K562 (cell line): ENCODE data around the gene C1QC. TPM values are rescaled to one million over a fixed set of nuclear protein-coding genes. Genes with fewer than 3 reads are reported as not detected.

ENCODE experiments used
- ATAC-seq: fragments of 200-7000 bp; cut with Tn5 transposase; 3 replicates; pipeline ENCODE4 v1.9.1; 2020; ENCODE audit warnings: moderate library complexity
- BruUV-seq: library from RNA; stranded (reverse); fragments of 400-500 nt; replicated peaks from 2 replicates; lab custom pipeline; 2021; lab: Mats Ljungman, UMichigan
- CTCF ChIA-PET: fragments of 300-600 bp; formaldehyde crosslinking; extraction: SDS; loops from one replicate; lab custom pipeline; 2021; ENCODE audit warnings: low intra/inter-chr PET ratio; lab: Yijun Ruan, JAX
- POLR2A ChIA-PET: fragments of 300-600, 350-650 bp; sonication (Branson Sonifier 250); formaldehyde crosslinking; extraction: SDS; loops from one replicate; lab custom pipeline; 2021; ENCODE audit warnings: antibody characterized with exemption, inconsistent platforms; lab: Yijun Ruan, JAX
- DNase-seq, 4 experiments: peaks; one replicate each; pipeline versions ENCODE4 v3.0.0 to v3.0.0-alpha.2; 2011 to 2018; ENCODE audit warnings: low spot score in 3 of 4, mixed read lengths in 3 of 4; ENCODE audit errors: extremely low read depth in 1 of 4
- FAIRE-seq: peaks from 2 replicates; lab custom pipeline; 2011; peaks lifted over from hg19 to GRCh38; lab: Jason Lieb, UNC
- H2AFZ ChIP-seq: 2 replicates; pipeline ENCODE4 v1.6.0; 2011; ENCODE audit warnings: low read depth, low read length, control low read depth, inconsistent platforms
- H3K27ac ChIP-seq: fragments of 200-600 bp; 3 replicates; pipeline ENCODE4 v1.8.0; 2011; ENCODE audit warnings: low read depth, mild to moderate bottlenecking, control low read depth, inconsistent platforms, low read length, moderate library complexity, mixed read lengths; ENCODE audit errors: extremely low read depth
- H3K27me3 ChIP-seq, 2 experiments: fragments of 300-600 bp in 1 of 2; 2 replicates in 1 of 2; 3 replicates in 1 of 2; pipeline versions ENCODE4 v1.6.0 to v1.8.0; 2011; ENCODE audit warnings: inconsistent platforms in 2 of 2, low read length in 2 of 2, mild to moderate bottlenecking in 1 of 2, mixed read lengths in 1 of 2, moderate library complexity in 1 of 2; ENCODE audit not compliant: control insufficient read depth in 2 of 2, insufficient read depth in 2 of 2
- H3K36me3 ChIP-seq: fragments of 300-600 bp; 3 replicates; pipeline ENCODE4 v1.8.0; 2011; ENCODE audit warnings: mild to moderate bottlenecking, low read length, inconsistent platforms; ENCODE audit not compliant: control insufficient read depth, insufficient read depth
- H3K4me1 ChIP-seq, 2 experiments: fragments of 200-600 bp in 1 of 2; replicated peaks in 1 of 2; 2 replicates in 1 of 2; 3 replicates in 1 of 2; pipeline versions ENCODE4 v1.5.1 to v1.8.0; 2011; ENCODE audit warnings: inconsistent platforms in 2 of 2, low read length in 2 of 2, mild to moderate bottlenecking in 1 of 2, mixed read lengths in 1 of 2, moderate library complexity in 1 of 2; ENCODE audit not compliant: control insufficient read depth in 2 of 2, insufficient read depth in 2 of 2
- H3K4me2 ChIP-seq: 2 replicates; pipeline ENCODE4 v1.6.1; 2011; ENCODE audit warnings: low read length, control low read depth, inconsistent platforms, mixed read lengths; ENCODE audit not compliant: insufficient read depth
- H3K4me3 ChIP-seq: fragments of 200-600 bp; sonication (generic), shearing (Covaris generic); 2 replicates; pipeline ENCODE4 v1.5.1; 2016; ENCODE audit warnings: control low read depth, inconsistent platforms
- H3K79me2 ChIP-seq: fragments of 200-600 bp; 3 replicates; pipeline ENCODE4 v1.8.0; 2011; ENCODE audit warnings: low read length, inconsistent platforms; ENCODE audit not compliant: control insufficient read depth, insufficient read depth
- H3K9ac ChIP-seq, 2 experiments: 2 replicates each; pipeline versions ENCODE4 v1.6.0 to v1.6.1; 2011; ENCODE audit warnings: low read depth in 2 of 2, low read length in 2 of 2, control low read depth in 1 of 2, inconsistent platforms in 1 of 2, mild to moderate bottlenecking in 1 of 2, mixed read lengths in 1 of 2; ENCODE audit not compliant: insufficient read depth in 1 of 2
- H3K9me1 ChIP-seq: one replicate; pipeline ENCODE4 v1.6.0; 2011; ENCODE audit warnings: inconsistent platforms, mild to moderate bottlenecking, low read length, moderate library complexity; ENCODE audit not compliant: control insufficient read depth, insufficient read depth
- H3K9me3 ChIP-seq: replicated peaks from 2 replicates; pipeline ENCODE4 v1.5.1; 2011; ENCODE audit warnings: low read depth, low read length, inconsistent platforms; ENCODE audit not compliant: control insufficient read depth, insufficient read depth
- H4K20me1 ChIP-seq: replicated peaks from 2 replicates; pipeline ENCODE4 v1.6.1; 2011; ENCODE audit warnings: low read length, inconsistent platforms, mixed read lengths; ENCODE audit not compliant: control insufficient read depth, insufficient read depth
- ADNP ChIP-seq: fragments of 200-800 bp; sonication (Bioruptor generic); IDR thresholded peaks from 2 replicates; pipeline ENCODE4 v1.6.1; 2016; ENCODE audit warnings: missing genetic modification characterization, missing compliant biosample characterization
- BCOR ChIP-seq: fragments of 450-650 bp; IDR thresholded peaks from 2 replicates; pipeline ENCODE4 v1.6.1; 2016
- CEBPG ChIP-seq, 3 experiments: fragments of 200-800 bp in 1 of 3; sonication (Bioruptor generic) in 1 of 3; sonication (generic) in 1 of 3; formaldehyde crosslinking in 1 of 3; IDR thresholded peaks in 2 of 3; conservative IDR thresholded peaks in 1 of 3; 2 replicates each; pipeline versions ENCODE4 v1.6.1 to v1.8.0; 2016 to 2022; ENCODE audit warnings: missing compliant biosample characterization in 2 of 3, missing genetic modification characterization in 2 of 3, mild to moderate bottlenecking in 1 of 3, missing genetic modification reagents in 1 of 3
- IFI16 ChIP-seq: fragments of 250-450 bp; sonication (Bioruptor Pico); IDR thresholded peaks from 2 replicates; pipeline ENCODE4 v2.1.2; 2022; ENCODE audit warnings: mild to moderate bottlenecking, inconsistent platforms
- RBM25 ChIP-seq: fragments of 200-400 bp; formaldehyde crosslinking; IDR thresholded peaks from 2 replicates; pipeline ENCODE4 v1.6.1; 2018; ENCODE audit warnings: low read length, low read depth, moderate library complexity; ENCODE audit not compliant: severe bottlenecking
- SMARCA5 ChIP-seq: fragments of 450-650 bp; IDR thresholded peaks from 2 replicates; pipeline ENCODE4 v1.6.1; 2016
- SMARCC2 ChIP-seq: fragments of 450-650 bp; IDR thresholded peaks from 2 replicates; pipeline ENCODE4 v1.6.1; 2017; ENCODE audit warnings: antibody characterized with exemption, moderate library complexity, mild to moderate bottlenecking, low read depth
- ZBTB34 ChIP-seq: fragments of 250-450 bp; sonication (Bioruptor Pico); IDR thresholded peaks from 2 replicates; pipeline ENCODE4 v1.8.0; 2021; ENCODE audit warnings: mild to moderate bottlenecking, moderate library complexity
- ZHX1 ChIP-seq: fragments of 150-350 bp; conservative IDR thresholded peaks from 2 replicates; pipeline ENCODE4 v1.6.1; 2014; ENCODE audit warnings: low read length
- WGBS: fragments of 100-300 bp; shearing (Covaris generic); methylation state at CpG from one replicate; pipeline ENCODE4 v1.1.6; 2016; ENCODE audit warnings: low coverage, mixed read lengths; ENCODE audit not compliant: insufficient coverage; ENCODE audit errors: missing lambda C conversion rate; 5-methylcytosine and 5-hydroxymethylcytosine counted together
- in situ Hi-C: fragments of 300-500 bp; cut with MboI; formaldehyde crosslinking; loops from 4 replicates; pipeline ENCODE4 v1.15.0; 2018; ENCODE audit warnings: inconsistent platforms, mixed read lengths
- intact Hi-C: fragments of 100-400 bp; cut with micrococcal nuclease; formaldehyde crosslinking; loops from 2 replicates; pipeline ENCODE4 v1.14.2; 2022
- polyA plus RNA-seq, 8 experiments: library from polyadenylated mRNA; depleted of rRNA in 4 of 8; stranded (reverse) in 5 of 8; unstranded in 3 of 8; fragments of >200 nt; fragmentation: Nextera tagmentation in 2 of 8; fragmentation: Illumina TruSeq in 1 of 8; extraction: Ambion mirVana in 2 of 8; extraction: Trizol in 1 of 8; gene quantifications; 2 replicates each; pipeline versions ENCODE4 v1.2.1 to v1.2.3, GENCODE V29; 2011 to 2014; ENCODE audit warnings: inconsistent platforms in 1 of 8, missing spikeins in 1 of 8
- total RNA-seq, 7 experiments: library from RNA; depleted of rRNA in 6 of 7; stranded (reverse); fragments of >200 nt in 6 of 7; fragmentation: Illumina TruSeq in 2 of 7; extraction: Trizol in 2 of 7; gene quantifications; 2 replicates each; pipeline versions ENCODE4 v1.2.1 to v1.2.3, GENCODE V29; 2011 to 2021; ENCODE audit warnings: low replicate concordance in 1 of 7

Gene C1QC
- total and polyA plus RNA-seq, 9 of the 15 experiments (the other 6 are each of a cell fraction or from before 2014, with no cell fraction given) = 0.69 TPM; not detected in 8

- FAIRE-seq = no peak
- H3K4me3 ChIP-seq = no peak overlapping the region
- peaks cover 10% of the 10 kb centered on the region; the same call in 1 of the 2 replicates for H4K20me1 ChIP-seq
- no peak overlapping the region for H3K9ac ChIP-seq
- no peaks in the 10 kb centered on the region for H3K9me1 ChIP-seq
- H3K79me2 ChIP-seq = no peaks in the 10 kb centered on the region
- H3K4me1 ChIP-seq = peaks cover 0 to 7% of the 10 kb centered on the region in 2 experiments; a peak in 1 of 5 replicates
- TF ChIP-seq SMARCC2 = no peak
- no peak for TF ChIP-seq ADNP (tag)
- peak; percentile 26 for TF ChIP-seq RBM25
- 0 out of 2 replicates have a peak, but pooled peaks have one; percentile 40 for TF ChIP-seq SMARCA5
- TF ChIP-seq ZHX1 = no peak
- TF ChIP-seq ZBTB34 (CRISPR knock-in tag) = no peak
- 0 out of 2 replicates have a peak, but pooled peaks have one; percentile 38 for TF ChIP-seq CEBPG (CRISPR knock-in tag; IDR thresholded peaks at IDR 0.05)
- 0 out of 4 replicates have a peak, but pooled peaks of 1 of the 2 experiments have one; percentile 18 for TF ChIP-seq CEBPG (tag; conservative IDR thresholded peaks at IDR 0.05 in 1 of 2, IDR thresholded peaks at IDR 0.05 in 1 of 2)
- TF ChIP-seq IFI16 (CRISPR knock-in tag) = no peak
- TF ChIP-seq BCOR = 0 out of 2 replicates have a peak, but pooled peaks have one; percentile 51
- DNase-seq = no peak
- no TSS peak for BruUV-seq
- no peak overlapping the region for H3K27ac ChIP-seq
- WGBS = 0% methylated on average over 7 of the region's 7 CpGs
- H3K36me3 ChIP-seq = no peaks in the 10 kb centered on the region
- H3K27me3 ChIP-seq = peaks cover 27 to 71% of the 10 kb centered on the region in 2 experiments; a peak in 4 of 5 replicates
- no peak for ATAC-seq
- no peaks in the 10 kb centered on the region for H3K9me3 ChIP-seq
- no peak overlapping the region for H2AFZ ChIP-seq
- no peak overlapping the region for H3K4me2 ChIP-seq
- intact Hi-C loops (no loop called here), in situ Hi-C loops (no loop called here)
- ChIA-PET POLR2A (interaction anchor here (1.1 kb wide), 1 partner anchor 59 kb away, joined by 3 read pairs; no protein-coding TSS in a partner anchor), CTCF (interaction anchor here (0.6 kb wide), 2 partner anchors 336 to 1132 kb away, joined by 3 read pairs; no protein-coding TSS in a partner anchor)
Observed at GRCh38 chr1:22619252-22619651, 24.2 kb upstream of the C1QC start.
